ENCODE results near the gene SWAP70.

SWAP70 gene

GRCh38 chr11:9663699-9664275 is at the start of gene SWAP70:
SWAP70 (plus strand) TSS chr11:9664077; CDS start chr11:9664180, 103 bp downstream.
- no peaks in the 10 kb centered on the region for H3K4me1 ChIP-seq
- no peaks in the 10 kb centered on the region for H3K9me3 ChIP-seq (ENCODE audit: control insufficient read depth, low read length)
- peak within 1 kb of the TSS; percentile 69 for H3K4me2 ChIP-seq (ENCODE audit: low read length)
- H3K4me3 ChIP-seq (ENCODE audit: low read depth, low read length): peak within 1 kb of the TSS; percentile 70
- peak within 1 kb of the TSS; percentile 53 for H3K9ac ChIP-seq
- H3K27me3 ChIP-seq (ENCODE audit: control insufficient read depth, insufficient read depth, low read length): no peaks in the 10 kb centered on the region
- TF ChIP-seq, protein P1, sequence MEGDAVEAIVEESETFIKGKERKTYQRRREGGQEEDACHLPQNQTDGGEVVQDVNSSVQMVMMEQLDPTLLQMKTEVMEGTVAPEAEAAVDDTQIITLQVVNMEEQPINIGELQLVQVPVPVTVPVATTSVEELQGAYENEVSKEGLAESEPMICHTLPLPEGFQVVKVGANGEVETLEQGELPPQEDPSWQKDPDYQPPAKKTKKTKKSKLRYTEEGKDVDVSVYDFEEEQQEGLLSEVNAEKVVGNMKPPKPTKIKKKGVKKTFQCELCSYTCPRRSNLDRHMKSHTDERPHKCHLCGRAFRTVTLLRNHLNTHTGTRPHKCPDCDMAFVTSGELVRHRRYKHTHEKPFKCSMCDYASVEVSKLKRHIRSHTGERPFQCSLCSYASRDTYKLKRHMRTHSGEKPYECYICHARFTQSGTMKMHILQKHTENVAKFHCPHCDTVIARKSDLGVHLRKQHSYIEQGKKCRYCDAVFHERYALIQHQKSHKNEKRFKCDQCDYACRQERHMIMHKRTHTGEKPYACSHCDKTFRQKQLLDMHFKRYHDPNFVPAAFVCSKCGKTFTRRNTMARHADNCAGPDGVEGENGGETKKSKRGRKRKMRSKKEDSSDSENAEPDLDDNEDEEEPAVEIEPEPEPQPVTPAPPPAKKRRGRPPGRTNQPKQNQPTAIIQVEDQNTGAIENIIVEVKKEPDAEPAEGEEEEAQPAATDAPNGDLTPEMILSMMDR (IDR thresholded peaks at IDR 0.05): no peak
- H3K27ac ChIP-seq: peak within 1 kb of the TSS; percentile 85
- no peaks in the 10 kb centered on the region for H3K36me3 ChIP-seq (ENCODE audit: control insufficient read depth, insufficient read depth, low read length)
- peak within 1 kb of the TSS; percentile 91 for H2AFZ ChIP-seq
- H3K79me2 ChIP-seq: no peaks in the 10 kb centered on the region

GRCh38 chr11:9615031-9615451 is 48.8 kb upstream of the SWAP70 start:
- H3K27ac ChIP-seq: no peak overlapping the region
- no peaks in the 10 kb centered on the region for H3K79me2 ChIP-seq
- peaks cover 4% of the 10 kb centered on the region for H3K4me1 ChIP-seq
- no peaks in the 10 kb centered on the region for H3K27me3 ChIP-seq (ENCODE audit: control insufficient read depth, insufficient read depth, low read length)
- H3K4me2 ChIP-seq (ENCODE audit: low read length): no peak overlapping the region
- peak overlapping the region; percentile 33 for H2AFZ ChIP-seq
- no peaks in the 10 kb centered on the region for H3K9me3 ChIP-seq (ENCODE audit: control insufficient read depth, low read length)
- TF ChIP-seq, protein P1 (IDR thresholded peaks at IDR 0.05): no peak
- no peak overlapping the region for H3K9ac ChIP-seq
- H3K4me3 ChIP-seq (ENCODE audit: low read depth, low read length): no peak overlapping the region
- H3K36me3 ChIP-seq (ENCODE audit: control insufficient read depth, insufficient read depth, low read length): no peaks in the 10 kb centered on the region

DNA sequence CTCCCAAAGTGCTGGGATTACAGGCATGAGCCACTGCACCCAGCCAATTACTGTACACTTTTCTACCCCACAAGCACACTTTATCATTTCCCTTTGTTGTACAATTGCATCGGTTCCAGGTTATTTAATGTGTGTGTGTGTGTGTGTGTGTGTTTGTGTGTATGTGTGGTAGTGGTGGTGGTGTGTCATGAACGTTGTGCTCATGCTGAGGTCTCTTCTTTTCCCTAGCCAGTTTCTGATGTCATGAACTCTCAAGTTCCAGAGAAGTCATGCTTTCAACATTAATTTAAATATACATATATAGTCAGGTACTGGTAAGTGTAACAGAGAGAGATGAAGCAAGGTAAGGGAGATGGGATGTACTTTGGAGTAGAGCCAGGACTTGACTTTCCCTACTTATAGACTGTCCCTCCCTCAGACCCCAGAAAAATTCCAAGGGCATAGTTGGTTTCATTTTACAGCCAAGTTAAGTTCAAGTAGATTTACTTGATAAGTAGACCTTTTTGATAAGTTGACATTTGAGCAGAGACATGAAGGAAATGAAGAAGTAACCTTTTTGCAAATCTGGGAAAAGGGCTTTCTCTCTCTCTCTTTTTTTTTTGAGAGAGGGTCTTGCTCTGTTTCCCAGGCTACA is 47.7 kb upstream of the SWAP70 start:
- H3K9ac ChIP-seq: no peak overlapping the region

DNA sequence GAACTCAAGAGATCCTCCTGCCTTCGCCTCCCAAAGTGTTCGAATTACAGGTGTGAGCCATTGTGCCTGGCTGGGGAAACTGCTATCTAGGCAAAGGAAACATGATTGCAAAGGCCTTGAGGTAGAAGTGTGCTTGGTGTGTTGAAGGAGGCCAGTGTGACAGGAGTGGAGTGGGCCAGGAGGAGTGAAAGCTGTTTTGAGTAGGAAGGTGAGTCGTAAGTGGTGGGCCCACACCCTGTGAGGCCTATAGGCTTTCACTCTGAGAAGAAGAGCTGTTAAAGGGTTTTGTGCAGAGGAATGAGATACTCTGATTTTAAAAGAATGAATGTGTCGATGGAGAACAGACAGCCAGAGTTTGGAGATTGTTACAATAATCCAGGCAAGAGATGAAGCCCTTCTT is 47.0 kb upstream of the SWAP70 start:
- Histone ChIP-seq H3K4me2 (ENCODE audit: low read length) (no peak overlapping the region), H3K4me1 (peaks cover 4% of the 10 kb centered on the region), H3K27me3 (ENCODE audit: control insufficient read depth, insufficient read depth, low read length) (no peaks in the 10 kb centered on the region), H3K9ac (no peak overlapping the region), H2AFZ (no peak overlapping the region), H3K79me2 (no peaks in the 10 kb centered on the region), H3K9me3 (ENCODE audit: control insufficient read depth, low read length) (no peaks in the 10 kb centered on the region), H3K27ac (no peak overlapping the region), H3K4me3 (ENCODE audit: low read depth, low read length) (no peak overlapping the region), H3K36me3 (ENCODE audit: control insufficient read depth, insufficient read depth, low read length) (no peaks in the 10 kb centered on the region)
- TF ChIP-seq, protein P1 (IDR thresholded peaks at IDR 0.05): no peak

More for the DNA sequence above, 47.7 kb upstream of the SWAP70 start:
- Histone ChIP-seq H3K27ac (no peak overlapping the region), H3K4me1 (peaks cover 4% of the 10 kb centered on the region), H3K79me2 (no peaks in the 10 kb centered on the region), H3K27me3 (ENCODE audit: control insufficient read depth, insufficient read depth, low read length) (no peaks in the 10 kb centered on the region), H3K9me3 (ENCODE audit: control insufficient read depth, low read length) (no peaks in the 10 kb centered on the region), H3K4me2 (ENCODE audit: low read length) (no peak overlapping the region), H2AFZ (no peak overlapping the region), H3K36me3 (ENCODE audit: control insufficient read depth, insufficient read depth, low read length) (no peaks in the 10 kb centered on the region), H3K4me3 (ENCODE audit: low read depth, low read length) (no peak overlapping the region)
- TF ChIP-seq, protein P1 (IDR thresholded peaks at IDR 0.05): no peak

DNA sequence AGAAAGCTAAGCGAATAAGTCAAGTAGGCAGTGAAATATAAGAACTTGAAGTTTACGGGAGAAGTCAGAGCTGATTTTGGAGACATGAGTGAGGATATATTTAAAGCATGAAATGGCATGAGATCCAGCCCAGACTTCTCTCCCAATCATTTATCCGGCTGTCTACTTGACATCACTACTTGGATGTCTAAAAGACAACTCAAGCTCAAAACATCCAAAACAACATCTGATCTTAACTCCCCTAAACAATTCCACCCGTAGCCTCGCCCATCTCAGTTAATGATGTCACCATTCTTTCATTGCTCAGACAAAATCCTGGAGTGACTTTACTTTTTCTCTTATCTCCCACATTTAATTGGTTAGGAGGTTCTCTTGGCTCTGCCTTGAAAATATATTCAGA is 45.9 kb upstream of the SWAP70 start:
- Histone ChIP-seq H3K9me3 (ENCODE audit: control insufficient read depth, low read length) (no peaks in the 10 kb centered on the region), H3K4me1 (peaks cover 4% of the 10 kb centered on the region), H3K4me3 (ENCODE audit: low read depth, low read length) (no peak overlapping the region), H3K36me3 (ENCODE audit: control insufficient read depth, insufficient read depth, low read length) (no peaks in the 10 kb centered on the region), H3K27ac (no peak overlapping the region), H3K4me2 (ENCODE audit: low read length) (no peak overlapping the region), H3K79me2 (no peaks in the 10 kb centered on the region), H3K9ac (no peak overlapping the region), H3K27me3 (ENCODE audit: control insufficient read depth, insufficient read depth, low read length) (no peaks in the 10 kb centered on the region), H2AFZ (no peak overlapping the region)
- TF ChIP-seq, protein P1 (IDR thresholded peaks at IDR 0.05): no peak

Measured in parathyroid adenoma (tissue), 2 donors.